HG02943 (cell line): ENCODE measurements around the gene GSTT4.
"Not testable (repeated sequence)": the region's sequence is repeated elsewhere in the genome, so short reads cannot be mapped to it uniquely, and the experiment has no call there.

ENCODE experiments used
- ATAC-seq: cut with Tn5 transposase; IDR thresholded peaks from one replicate; pipeline ENCODE4 v1.9.1; 2021; ENCODE audit warnings: mild to moderate bottlenecking, low read depth, moderate library complexity; ENCODE audit not compliant: unreplicated experiment

GSTT4 gene

DNA sequence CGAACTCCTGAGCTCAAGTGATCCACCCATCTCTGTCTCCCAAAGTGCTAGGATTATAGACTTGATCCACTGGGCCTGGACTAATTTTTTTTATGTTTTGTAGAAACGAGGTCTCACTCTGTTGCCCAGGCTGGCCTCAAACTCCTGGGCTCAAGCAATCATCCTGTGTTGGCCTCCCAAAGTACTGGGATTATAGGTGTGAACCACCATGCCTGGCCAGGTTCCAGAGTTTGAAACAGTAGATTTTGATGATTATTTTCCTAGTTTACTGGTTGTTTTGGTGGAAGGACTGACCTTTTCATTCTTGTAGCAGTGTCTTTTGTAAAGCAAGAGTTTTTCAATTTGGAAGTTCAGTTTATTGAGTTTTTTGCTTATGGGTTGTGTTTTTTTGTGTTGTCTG is 20.8 kb upstream of the GSTT4 start:
- no peak for ATAC-seq

DNA sequence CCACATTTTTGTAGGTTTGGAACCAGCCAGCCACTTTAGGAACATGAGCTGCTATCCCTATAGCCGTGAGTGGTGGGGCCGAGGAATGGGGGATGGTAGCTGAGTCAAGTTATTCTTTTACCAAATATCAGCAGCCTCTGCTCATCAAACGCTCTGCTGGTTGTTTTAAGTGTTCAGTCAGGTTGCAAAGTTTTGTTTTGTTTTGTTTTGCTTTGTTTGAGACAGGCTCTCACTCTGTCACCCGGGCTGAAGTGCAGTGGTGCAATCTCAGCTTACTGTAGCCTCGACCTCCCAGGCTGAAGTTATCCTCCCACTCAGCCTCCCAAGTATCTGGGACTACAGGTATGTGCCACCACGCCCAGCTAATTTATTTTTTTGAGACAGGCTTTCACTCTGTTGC is 20.2 kb upstream of the GSTT4 start:
- ATAC-seq, result no peak

- no peak for ATAC-seq
Observed at GRCh38 chr22:24024354-24024753, 19.1 kb upstream of the GSTT4 start.

DNA sequence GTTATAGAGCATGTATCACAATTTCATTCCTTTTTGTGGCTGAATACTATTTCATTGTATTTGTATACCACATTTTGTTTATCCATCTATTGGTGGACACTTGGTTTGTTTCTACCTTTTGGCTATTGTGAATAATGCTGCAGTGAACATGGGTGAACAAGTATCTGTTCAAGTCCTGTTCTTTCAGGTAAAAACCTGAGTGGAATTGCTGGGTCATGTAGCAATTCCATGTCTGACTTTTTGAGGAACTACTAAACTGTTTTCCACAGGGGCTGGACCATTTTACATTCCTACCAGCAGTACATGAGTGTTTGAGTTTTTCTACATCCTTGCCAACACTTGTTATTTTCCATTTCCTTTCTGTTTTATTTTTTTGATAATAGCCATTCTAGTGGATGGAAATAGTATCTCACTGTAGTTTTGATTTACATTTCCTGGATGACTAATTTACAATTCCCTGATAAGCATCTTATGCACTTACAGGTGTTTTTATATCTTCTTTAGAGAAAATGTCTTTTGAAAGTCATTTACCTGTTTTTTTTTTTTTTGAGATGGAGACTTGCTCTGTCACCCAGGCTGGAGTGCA is 18.0 kb upstream of the GSTT4 start:
- no peak for ATAC-seq

DNA sequence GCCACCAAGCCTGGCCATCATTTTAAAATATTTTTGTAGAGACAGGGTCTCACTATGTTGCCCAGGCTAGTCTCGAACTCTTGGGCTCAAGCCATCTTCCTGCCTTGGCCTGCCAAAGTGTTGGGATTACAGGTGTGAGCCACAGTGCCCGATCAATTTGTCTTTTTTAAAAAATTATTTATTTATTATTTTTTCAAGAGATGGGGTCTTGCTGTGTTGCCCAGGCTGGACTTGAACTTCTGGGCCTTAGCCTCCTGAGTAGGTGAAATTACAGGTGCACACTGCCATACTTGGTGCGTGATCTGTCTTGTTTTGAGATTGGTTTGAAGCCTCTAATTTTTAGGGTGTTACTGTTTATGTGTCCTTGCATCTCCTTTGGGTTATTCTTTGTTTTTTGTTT is 16.1 kb upstream of the GSTT4 start:
- no peak for ATAC-seq

DNA sequence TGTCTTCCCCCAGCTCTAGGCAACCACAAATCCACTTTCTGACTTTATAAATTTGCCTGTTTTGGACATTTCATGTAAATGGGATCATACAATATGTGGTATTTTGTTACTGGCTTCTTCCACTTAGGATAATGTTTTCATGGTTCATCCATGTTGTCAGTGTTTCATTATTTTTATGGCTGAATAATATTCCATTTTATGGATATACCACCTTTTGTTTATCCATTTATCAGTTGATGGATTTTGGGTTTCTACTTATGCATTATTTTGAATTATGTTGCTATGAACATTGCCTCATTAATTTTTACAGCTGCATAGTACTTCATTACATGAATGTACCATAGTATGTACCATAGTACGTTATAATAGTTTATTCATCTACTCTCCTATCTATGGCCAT is 10.9 kb upstream of the GSTT4 start:
- ATAC-seq, result no peak

DNA sequence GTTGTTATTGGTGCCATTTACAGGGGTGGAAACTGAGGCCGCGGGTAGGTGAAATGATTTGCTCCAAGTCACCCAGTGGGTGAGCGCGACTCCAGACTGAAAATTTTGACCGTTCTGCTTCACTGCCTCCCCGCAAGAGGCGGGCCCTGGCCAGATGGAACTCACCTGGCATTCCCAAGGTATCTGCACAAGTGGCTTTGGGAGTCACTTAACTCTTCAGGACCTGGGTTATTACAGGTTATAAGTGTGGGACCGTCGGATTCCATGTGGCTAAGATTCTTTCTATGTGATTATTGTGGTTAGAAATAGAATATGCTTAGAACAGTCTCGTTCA is 6.4 kb upstream of the GSTT4 start:
- ATAC-seq, result no peak

- ATAC-seq, result no peak
Observed at GRCh38 chr22:24010018-24010391, 4.8 kb upstream of the GSTT4 start.

DNA sequence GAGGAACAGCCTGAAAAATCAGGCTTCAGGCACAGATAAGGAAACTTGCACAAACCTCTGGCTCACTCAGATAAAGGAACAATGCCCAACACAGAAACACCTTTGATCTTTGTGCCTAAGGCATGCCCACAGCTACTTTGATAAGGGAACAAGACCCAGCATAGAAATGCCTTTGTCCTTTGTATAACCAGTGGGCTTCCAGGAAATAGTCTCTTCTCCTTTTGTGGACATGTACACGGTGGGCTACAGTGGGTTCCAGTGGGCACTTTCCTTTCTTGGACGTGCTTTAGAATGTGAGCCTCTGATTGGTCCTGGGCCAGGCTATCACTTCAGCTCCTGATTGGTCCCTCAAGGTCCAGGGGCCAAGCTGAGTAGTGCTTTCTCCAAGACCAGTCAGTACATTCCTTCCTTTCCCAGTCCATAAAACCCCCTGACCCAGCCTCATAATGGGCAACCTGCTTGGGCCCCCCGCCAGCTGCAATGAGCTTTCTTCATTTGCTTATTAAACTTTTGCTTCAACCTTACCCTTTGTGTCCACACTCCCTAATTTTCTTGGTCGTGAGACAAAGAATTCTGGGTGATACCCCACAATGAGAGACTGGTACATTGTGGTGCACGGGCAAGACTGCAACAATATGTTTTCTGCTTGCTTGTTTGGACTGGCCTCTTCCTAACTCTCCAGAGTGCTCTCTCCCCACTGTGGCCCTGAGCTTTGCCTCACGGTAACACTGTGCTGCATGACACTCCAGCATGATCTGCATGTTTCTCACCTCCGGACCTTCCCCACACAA is 4.2 kb upstream of the GSTT4 start:
- ATAC-seq, result no peak

DNA sequence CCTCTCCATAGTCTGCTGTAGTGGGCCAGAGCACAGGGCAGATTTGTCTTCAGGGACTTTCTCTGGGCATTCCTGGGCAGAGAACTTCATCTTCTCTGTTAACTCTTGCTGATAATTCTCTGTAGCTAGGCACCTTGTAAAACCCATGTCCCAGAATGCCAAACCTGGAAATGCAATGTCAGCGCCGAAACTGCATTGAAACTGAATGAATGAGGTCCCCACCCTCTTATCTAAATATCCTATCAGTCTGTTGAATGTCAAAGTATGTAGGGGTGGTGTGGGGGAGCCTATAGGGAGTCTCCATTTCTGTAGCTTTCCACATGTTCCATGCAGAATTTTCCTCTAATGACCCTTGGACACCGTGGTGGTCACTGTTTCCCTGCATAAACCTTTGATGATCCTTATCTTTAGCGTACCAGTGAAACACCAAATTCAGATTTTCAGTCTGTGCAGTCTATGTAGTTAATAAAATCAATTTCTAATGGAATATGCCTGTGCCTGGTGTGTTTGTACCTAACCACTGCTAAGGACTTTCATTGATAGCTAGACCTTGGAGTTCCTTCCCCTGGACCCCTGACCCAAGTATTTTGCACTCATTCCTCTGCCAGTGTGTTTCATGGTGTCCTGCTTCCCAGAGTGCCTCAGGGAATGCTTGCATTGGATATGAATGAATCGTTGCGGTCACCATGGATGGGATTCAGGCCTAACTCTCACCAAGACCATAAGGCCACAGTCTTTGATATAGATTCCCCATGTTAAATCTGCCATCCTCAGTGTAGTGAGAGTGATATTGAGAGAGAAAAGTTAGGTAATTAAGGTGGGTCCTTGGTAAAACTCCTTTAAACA is 3.4 kb upstream of the GSTT4 start:
- no peak for ATAC-seq

DNA sequence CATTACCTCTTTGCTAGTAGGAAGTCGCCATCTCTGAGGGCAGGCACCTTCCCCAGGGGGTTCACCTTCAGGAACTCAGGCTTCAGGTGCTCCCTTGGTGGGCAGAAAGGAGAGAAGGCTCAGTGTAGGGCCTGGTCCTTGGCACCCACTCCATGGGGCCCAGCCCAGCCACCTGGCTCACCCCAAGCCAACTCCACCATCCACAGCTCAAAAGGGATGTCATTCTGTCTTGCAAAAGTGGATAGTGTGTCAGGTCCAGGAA is 2.7 kb upstream of the GSTT4 start:
- no peak for ATAC-seq

- ATAC-seq, result no peak
Observed at GRCh38 chr22:24007253-24008021, 2.2 kb upstream of the GSTT4 start.

- no peak for ATAC-seq
Observed at GRCh38 chr22:24006914-24007214, 1.6 kb upstream of the GSTT4 start.

DNA sequence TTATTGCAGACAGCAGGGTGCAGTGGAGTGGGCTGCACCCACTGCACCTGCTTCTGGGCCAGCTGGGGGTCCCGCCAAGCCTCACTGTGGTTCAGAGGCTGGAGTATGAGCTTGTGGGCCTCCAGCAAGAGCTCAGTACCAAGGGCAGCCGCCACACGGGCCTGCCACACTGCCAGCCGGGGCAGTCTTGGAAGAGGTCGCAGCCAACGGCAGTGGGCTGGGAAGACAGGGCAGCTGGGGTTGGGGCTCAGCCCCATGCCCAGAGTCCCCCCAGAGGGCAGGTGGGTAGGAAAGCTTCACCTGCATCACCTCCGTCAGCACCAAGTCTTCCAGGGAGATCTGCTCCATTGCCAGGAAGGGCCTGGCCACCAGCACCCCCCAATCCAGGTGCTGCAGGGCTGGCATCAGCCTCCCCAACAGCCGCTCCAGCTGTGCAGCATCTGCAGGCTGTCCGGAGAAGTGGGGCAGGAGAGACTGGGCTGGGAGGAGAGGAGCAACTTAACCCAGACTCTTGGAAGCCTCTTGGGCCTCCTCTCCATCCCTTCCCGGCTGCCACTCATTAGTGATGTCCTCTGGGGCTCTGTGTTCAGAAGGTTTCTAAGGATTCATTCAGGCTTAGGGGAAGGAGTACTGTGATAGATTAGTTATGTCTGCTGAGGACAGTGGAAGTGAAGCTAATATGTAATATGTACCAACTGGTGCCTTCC is 1.1 kb upstream of the GSTT4 start:
- no peak for ATAC-seq

GRCh38 chr22:24003887-24004286 is 1.4 kb downstream of the GSTT4 start:
- ATAC-seq, result no peak

- ATAC-seq, result no peak
Observed at GRCh38 chr22:24002851-24003250, 2.4 kb downstream of the GSTT4 start.

DNA sequence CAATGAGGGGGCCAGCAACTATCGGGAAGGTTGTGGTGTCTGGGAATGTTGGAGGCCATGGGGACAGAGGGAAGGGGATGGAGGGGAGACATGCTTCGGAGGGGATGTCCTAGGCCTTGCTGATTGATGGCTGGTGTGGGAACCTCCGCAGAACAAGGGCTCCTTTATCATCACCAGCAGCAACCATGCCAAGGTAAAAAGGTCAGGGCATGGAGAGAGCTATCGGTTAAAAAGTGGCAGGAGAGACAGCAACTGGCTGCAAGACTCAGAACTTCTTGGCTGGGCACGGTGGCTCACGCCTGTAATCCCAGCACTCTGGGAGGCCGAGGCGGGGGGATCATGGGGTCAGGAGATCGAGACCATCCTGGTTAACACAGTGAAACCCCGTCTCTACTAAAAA is 3.0 kb downstream of the GSTT4 start:
- no peak for ATAC-seq

- no peak for ATAC-seq
Observed at GRCh38 chr22:24001314-24001713, 3.9 kb downstream of the GSTT4 start.

DNA sequence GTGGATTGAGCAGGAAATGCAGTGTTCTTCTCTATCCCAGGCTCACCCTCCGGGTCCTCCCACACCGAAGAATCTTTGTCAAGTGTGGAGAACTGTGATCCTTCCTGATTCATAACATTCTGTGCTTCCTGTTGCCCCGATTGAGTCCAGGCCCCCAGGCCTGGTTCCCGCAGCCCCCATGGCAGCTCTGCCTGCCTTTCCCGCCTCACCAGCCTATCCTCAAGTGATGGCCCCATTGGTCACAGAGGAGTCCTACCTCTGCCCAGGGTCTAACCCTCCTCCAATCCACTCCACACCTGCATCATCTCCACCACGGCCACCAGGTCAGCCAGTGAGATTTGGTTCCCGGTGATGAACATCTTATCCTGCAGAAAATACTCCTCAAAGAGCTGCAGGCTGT is 5.5 kb downstream of the GSTT4 start:
- ATAC-seq, result not testable (repeated sequence)

GRCh38 chr22:23997092-23997491 is 8.2 kb downstream of the GSTT4 start:
- ATAC-seq, result no peak
